Large intestine (tissue), 3 donors: ENCODE data around the gene PMM2. TPM values are rescaled to one million over a fixed set of nuclear protein-coding genes. Genes with fewer than 3 reads are reported as not detected.

Source experiments
- DNase-seq, 2 donors: peaks; one replicate each; pipeline versions ENCODE4 v3.0.0 to v3.0.0-alpha.2; 2013
- H3K27ac ChIP-seq: one replicate; pipeline ENCODE4 v1.5.1; 2013; ENCODE audit warnings: low read length
- H3K27me3 ChIP-seq: 2 replicates; pipeline ENCODE4 v1.6.1; 2013; ENCODE audit warnings: low read length; ENCODE audit not compliant: control insufficient read depth, insufficient read depth
- H3K36me3 ChIP-seq: 2 replicates; pipeline ENCODE4 v1.6.1; 2013; ENCODE audit warnings: low read length; ENCODE audit not compliant: control insufficient read depth, insufficient read depth
- H3K4me1 ChIP-seq: one replicate; pipeline ENCODE4 v1.6.1; 2013; ENCODE audit warnings: low read length; ENCODE audit not compliant: control insufficient read depth, insufficient read depth
- H3K4me3 ChIP-seq: one replicate; pipeline ENCODE4 v1.5.1; 2013; ENCODE audit warnings: low read length
- H3K9me3 ChIP-seq: one replicate; pipeline ENCODE4 v1.6.1; 2013; ENCODE audit warnings: mild to moderate bottlenecking, low read depth, low read length, moderate library complexity; ENCODE audit not compliant: control insufficient read depth
- WGBS: methylation state at CpG from one replicate; pipeline ENCODE4 v1.1.5; 2013; ENCODE audit warnings: low lambda C conversion rate; ENCODE audit not compliant: insufficient coverage; 5-methylcytosine and 5-hydroxymethylcytosine counted together
- polyA plus RNA-seq: library from polyadenylated mRNA; unstranded; fragments of 120-200 nt; gene quantifications from one replicate; pipeline ENCODE4 v1.2.1, GENCODE V29; 2013

PMM2 gene
- polyA plus RNA-seq, 1 donor, result 40.3 TPM

DNA sequence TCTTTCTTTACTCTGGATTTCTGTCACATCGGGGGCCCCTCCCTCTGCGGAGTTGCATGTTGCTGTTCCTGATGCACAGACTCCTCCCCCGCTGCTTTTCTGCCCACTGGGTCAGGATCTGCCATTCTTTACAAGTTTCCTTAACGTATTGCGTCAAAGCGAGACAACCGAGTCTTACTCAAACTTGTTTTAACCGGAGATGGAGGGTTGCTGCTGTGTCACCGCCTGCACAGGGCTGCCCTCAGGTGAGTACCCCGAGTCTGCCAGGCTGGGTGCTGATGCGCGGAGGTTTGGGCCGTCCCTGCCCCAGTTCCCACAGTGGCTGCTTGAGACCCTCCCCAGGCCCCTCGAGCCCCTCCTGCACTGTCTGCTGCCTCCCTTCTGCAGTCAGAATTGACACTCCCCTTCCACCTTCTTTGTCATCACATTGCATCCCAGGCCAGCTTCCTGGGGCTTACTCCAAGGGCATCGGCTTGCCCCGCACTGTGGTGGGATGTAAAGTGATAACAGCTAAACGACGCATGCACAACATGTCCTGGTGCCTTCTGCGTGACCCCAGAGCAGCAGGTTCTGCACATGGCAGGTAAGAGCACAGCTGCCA, 51.9 kb downstream of the PMM2 start:
- Histone ChIP-seq H3K9me3 (no peaks in the 10 kb centered on the region), H3K27me3 (no peaks in the 10 kb centered on the region), H3K4me1 (no peaks in the 10 kb centered on the region), H3K27ac (no peak overlapping the region), H3K36me3 (peaks cover 65% of the 10 kb centered on the region), H3K4me3 (no peak overlapping the region)
- no peak for DNase-seq
- WGBS, result no CpG with 5 or more reads among the region's 19 CpGs

DNA sequence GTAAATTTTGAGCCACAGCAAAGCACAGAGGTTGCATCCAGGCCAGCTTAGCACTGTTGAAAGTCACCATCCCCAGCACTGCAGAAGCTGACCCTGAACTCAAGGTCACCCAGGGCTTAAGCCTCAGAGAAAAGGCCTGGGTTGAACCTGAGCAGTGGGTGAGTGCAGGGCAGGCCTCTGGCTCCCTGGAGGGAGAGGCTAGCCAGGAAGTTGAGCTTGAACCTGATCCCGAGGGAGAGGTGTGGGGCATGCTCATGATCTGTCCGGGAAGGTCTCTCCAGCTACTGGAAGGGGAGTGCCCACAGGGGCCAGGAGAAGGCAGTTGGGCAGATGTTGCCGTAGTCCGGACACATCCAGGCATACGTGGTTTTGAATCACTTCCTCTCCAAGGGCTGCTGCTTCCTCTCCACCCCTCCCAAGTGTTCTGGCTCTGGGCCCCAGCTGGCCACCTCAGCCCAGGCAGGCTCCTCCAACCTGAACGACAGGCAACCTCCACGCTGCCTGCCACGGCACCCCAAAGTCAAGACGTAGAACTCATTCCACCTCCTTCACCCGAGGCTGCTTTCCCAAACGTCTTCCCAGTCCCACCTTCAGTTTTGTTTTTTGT, 52.7 kb downstream of the PMM2 start:
- H3K4me1 ChIP-seq, result no peaks in the 10 kb centered on the region
- no peak for DNase-seq
- no peaks in the 10 kb centered on the region for H3K9me3 ChIP-seq
- no peak overlapping the region for H3K27ac ChIP-seq
- peaks cover 74% of the 10 kb centered on the region for H3K36me3 ChIP-seq
- 80% methylated on average over 2 of the region's 11 CpGs for WGBS
- H3K4me3 ChIP-seq, result no peak overlapping the region
- no peaks in the 10 kb centered on the region for H3K27me3 ChIP-seq

DNA sequence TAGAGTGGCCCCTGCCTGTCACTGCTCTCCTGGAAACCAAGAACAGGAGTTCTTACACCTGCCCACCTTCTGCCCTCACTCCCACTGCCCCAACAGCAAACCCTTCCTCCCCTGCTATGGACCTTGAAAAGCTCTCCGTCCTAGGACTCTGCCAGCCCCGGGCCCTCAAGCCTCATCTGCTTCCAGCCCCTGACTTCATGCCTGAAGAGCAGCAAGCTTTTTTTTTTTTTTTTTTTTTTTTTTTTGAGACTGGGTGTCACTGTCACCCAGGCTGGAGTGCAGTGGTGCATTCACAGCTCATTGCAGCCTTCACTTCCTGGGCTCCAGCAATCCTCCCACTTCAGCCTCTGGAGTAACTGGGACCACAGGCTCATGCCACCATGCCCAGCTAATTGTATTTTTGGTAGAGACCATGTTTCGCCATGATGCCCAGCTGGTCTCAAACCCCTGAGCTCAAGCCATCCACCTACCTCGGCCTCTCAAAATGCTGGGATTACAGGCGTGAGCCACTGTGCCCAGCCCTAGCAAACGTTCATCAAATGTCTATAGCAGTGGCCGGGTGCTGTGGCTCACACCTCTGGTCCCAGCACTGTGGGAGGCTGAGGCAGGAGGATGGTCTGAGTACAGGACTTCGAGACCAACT, 54.2 kb downstream of the PMM2 start:
- Histone ChIP-seq H3K36me3 (peaks cover 86% of the 10 kb centered on the region), H3K4me3 (no peak overlapping the region), H3K9me3 (no peaks in the 10 kb centered on the region), H3K27ac (no peak overlapping the region), H3K4me1 (no peaks in the 10 kb centered on the region), H3K27me3 (no peaks in the 10 kb centered on the region)
- DNase-seq, result no peak
- no CpG with 5 or more reads among the region's 8 CpGs for WGBS

DNA sequence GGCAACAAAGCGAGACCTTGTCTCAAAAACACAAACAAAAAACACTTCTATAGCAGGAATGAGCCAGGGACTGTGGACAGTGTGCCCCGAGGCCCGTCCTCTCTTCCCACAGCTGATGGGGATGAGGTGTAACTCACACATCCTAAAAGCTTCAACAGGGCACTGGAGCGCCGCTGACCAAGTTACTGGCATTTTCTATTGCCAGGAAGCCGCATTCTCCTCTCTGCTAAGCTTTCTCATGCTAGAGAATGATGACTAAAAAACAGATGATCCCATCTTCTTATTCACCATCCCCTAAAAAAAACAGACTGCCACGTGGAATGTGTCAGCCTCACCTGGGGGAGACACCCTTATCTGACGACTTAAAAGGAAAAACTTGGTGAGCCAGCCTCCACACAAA, 54.9 kb downstream of the PMM2 start:
- Histone ChIP-seq H3K36me3 (peaks cover 82% of the 10 kb centered on the region), H3K9me3 (no peaks in the 10 kb centered on the region), H3K4me3 (no peak overlapping the region), H3K27ac (no peak overlapping the region), H3K4me1 (no peaks in the 10 kb centered on the region), H3K27me3 (no peaks in the 10 kb centered on the region)
- no peak for DNase-seq
- 60% methylated on average over 2 of the region's 8 CpGs for WGBS

DNA sequence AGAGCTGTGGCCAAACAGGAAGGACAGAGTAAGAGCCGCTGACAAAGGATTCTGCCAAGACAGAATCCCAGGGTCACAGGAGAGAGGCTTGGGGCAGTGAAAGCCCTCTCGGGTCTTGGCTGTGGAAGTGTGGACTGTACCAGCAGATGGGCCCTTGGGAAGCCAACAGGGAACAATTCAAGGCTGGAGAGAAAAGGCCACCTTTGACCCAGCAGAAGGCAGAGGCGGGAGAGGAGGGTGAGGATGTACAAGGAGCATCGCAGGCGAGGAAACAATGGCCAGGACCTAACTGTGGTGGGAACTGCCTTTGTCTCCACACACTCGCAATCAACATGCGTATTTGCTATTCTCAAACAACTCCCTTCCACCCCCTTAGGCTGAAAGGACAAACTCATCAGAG, 55.5 kb downstream of the PMM2 start:
- WGBS, result no CpG with 5 or more reads among the region's 7 CpGs
- Histone ChIP-seq H3K9me3 (no peaks in the 10 kb centered on the region), H3K36me3 (peaks cover 79% of the 10 kb centered on the region), H3K27me3 (no peaks in the 10 kb centered on the region), H3K4me1 (no peaks in the 10 kb centered on the region), H3K4me3 (no peak overlapping the region), H3K27ac (no peak overlapping the region)
- no peak for DNase-seq

DNA sequence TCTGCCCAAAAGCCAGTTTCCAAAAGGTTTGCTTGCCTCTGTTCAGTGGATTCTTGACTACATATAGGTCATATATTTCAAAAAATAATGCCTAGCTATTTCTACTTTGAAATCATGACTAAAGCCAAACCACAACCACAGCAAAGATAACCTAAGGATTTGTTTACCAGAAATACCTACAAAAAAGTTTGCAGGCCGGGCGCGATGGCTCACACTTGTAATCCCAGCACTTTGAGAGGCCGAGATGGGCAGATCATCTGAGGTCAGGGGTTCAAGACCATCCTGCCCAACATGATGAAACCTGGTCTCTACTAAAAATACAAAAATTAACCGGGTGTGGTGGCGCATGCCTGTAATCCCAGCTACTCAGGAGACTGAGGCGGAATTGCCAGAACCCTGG, 56.0 kb downstream of the PMM2 start:
- Histone ChIP-seq H3K27ac (no peak overlapping the region), H3K36me3 (peaks cover 79% of the 10 kb centered on the region), H3K4me1 (no peaks in the 10 kb centered on the region), H3K4me3 (no peak overlapping the region), H3K27me3 (no peaks in the 10 kb centered on the region), H3K9me3 (no peaks in the 10 kb centered on the region)
- WGBS, result no CpG with 5 or more reads among the region's 7 CpGs
- no peak for DNase-seq

DNA sequence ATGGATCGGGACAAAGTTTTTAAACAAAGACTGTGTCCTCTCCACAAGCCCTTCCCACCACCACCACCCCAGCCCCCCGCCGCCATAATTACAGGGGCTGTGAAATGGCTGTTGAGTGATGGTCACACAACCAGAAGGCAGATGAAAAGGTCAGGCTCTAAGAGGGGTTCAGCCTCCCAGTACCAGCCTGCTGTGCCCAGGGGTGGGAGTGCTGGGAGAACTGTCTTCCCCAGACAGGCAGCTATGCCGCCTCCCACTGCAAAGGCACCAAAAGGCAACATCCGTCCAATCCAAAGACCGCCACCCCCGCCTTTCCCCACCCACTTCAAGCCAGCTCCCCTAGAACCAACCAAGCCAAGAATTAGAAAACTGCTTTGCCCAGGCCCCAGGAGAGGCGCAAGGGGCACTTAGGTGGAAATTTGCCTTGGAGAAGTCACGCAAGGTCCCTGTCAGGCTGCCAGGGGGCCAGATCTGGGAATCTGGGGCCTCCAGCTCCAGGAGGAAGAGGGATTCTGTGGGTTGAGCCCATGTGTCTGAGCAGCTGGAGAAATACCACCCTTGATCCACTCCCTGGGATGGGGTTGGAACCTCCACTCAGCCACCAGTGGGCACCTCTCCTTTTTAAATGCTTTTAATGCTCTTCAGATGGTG, 56.8 kb downstream of the PMM2 start:
- no peak for DNase-seq
- no peaks in the 10 kb centered on the region for H3K9me3 ChIP-seq
- H3K4me1 ChIP-seq, result no peaks in the 10 kb centered on the region
- no peak overlapping the region for H3K4me3 ChIP-seq
- no CpG with 5 or more reads among the region's 9 CpGs for WGBS
- H3K27ac ChIP-seq, result no peak overlapping the region
- peaks cover 79% of the 10 kb centered on the region for H3K36me3 ChIP-seq
- H3K27me3 ChIP-seq, result no peaks in the 10 kb centered on the region

DNA sequence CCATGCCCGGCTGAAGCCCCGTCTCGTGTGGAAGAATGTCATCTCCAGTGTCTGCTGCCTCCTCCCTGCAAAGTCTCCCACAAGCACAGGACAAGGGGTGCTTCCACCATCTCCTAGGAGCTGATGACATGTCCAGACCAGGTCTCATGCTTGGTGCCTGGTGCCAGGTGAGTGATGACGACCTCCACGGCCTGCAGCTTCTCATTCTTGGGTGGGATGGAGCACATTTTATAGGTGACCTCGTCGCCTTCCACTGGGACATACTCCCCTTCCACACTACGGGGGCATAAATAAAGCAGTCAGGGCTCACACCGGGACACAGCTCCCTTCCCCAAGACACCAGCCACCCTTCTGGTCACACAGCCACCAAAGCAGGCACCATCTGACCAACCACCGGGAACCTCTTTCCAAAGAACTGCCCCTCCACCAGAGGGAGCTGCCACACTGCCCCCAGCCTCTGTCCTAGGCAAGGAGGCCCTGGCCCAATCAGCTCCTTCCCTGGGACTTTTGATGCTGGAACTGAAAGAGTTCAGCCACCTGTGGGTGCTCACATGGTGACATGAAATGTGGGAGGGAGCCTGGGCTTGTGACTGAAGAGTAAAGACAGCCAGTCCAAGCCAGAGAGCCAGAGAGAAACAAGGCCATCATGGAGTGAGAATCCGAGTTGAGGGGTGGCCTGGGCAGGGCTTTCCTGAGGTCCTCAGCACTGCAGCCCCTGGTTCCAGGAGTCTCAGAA, 57.6 kb downstream of the PMM2 start:
- no CpG with 5 or more reads among the region's 11 CpGs for WGBS
- Histone ChIP-seq H3K4me1 (no peaks in the 10 kb centered on the region), H3K27ac (no peak overlapping the region), H3K4me3 (no peak overlapping the region), H3K27me3 (no peaks in the 10 kb centered on the region), H3K9me3 (no peaks in the 10 kb centered on the region), H3K36me3 (peaks cover 76% of the 10 kb centered on the region)
- no peak for DNase-seq

DNA sequence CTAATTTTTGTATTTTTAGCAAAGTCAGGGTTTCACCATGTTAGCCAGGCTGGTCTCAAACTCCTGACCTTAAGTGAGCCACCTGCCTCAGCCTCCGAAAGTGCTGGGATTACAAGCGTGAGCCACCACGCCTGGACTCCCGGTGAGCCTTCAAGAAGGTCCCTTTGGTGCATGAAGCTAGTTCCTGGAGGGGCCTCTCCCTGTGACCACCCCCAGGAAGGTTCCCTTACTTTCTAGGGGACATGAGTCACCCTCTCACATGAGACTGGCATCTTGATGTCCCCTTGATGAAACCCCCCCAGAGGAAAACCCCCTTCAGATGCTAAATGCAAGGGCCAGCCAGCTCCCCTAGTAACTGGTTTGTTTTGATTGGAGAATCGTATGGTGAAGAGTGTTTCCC, 58.3 kb downstream of the PMM2 start:
- no peak for DNase-seq
- no peaks in the 10 kb centered on the region for H3K9me3 ChIP-seq
- peaks cover 72% of the 10 kb centered on the region for H3K36me3 ChIP-seq
- no peak overlapping the region for H3K27ac ChIP-seq
- H3K4me1 ChIP-seq, result no peaks in the 10 kb centered on the region
- H3K27me3 ChIP-seq, result no peaks in the 10 kb centered on the region
- no peak overlapping the region for H3K4me3 ChIP-seq
- WGBS, result no CpG with 5 or more reads among the region's 5 CpGs
